NK-92 (cell line): ENCODE results near the gene IL37.
"Not testable (repeated sequence)": the region's sequence is repeated elsewhere in the genome, so short reads cannot be mapped to it uniquely, and the experiment has no call there.

Experiments used
- DNase-seq: peaks from one replicate; lab custom pipeline; 2025; ENCODE audit not compliant: unreplicated experiment; lab: John Stamatoyannopoulos, UW

IL37 gene

GRCh38 chr2:112887964-112888749 is 22.8 kb upstream of the IL37 start:
- DNase-seq, result no peak

GRCh38 chr2:112889976-112890375 is 21.0 kb upstream of the IL37 start:
- DNase-seq, result no peak

- no peak for DNase-seq
These were observed 19.6 kb upstream of the IL37 start for GRCh38 chr2:112891385-112891831.

- DNase-seq, result no peak
These were observed 17.2 kb upstream of the IL37 start for GRCh38 chr2:112893752-112894151.

GRCh38 chr2:112896909-112897623 is 13.9 kb upstream of the IL37 start:
- no peak for DNase-seq

- no peak for DNase-seq
These were observed 13.4 kb upstream of the IL37 start for GRCh38 chr2:112897624-112897978.

- not testable (repeated sequence) for DNase-seq
These were observed 9.4 kb upstream of the IL37 start for GRCh38 chr2:112901431-112902065.

GRCh38 chr2:112902816-112903215 is 8.1 kb upstream of the IL37 start:
- DNase-seq, result no peak

GRCh38 chr2:112904883-112905282 is 6.1 kb upstream of the IL37 start:
- no peak for DNase-seq

- DNase-seq, result no peak
These were observed 4.7 kb upstream of the IL37 start for GRCh38 chr2:112906276-112906675.

GRCh38 chr2:112907001-112907949 is 3.7 kb upstream of the IL37 start:
- no peak for DNase-seq

- not testable (repeated sequence) for DNase-seq
These were observed 2.4 kb upstream of the IL37 start for GRCh38 chr2:112908559-112908958.

GRCh38 chr2:112910219-112910618 is 746 bp upstream of the IL37 start:
- DNase-seq, result no peak

- DNase-seq, result no peak
These were observed 1.4 kb downstream of the IL37 start for GRCh38 chr2:112912403-112912802.

GRCh38 chr2:112915300-112916144 is 4.6 kb downstream of the IL37 start:
- no peak for DNase-seq

- DNase-seq, result no peak
These were observed 5.2 kb downstream of the IL37 start for GRCh38 chr2:112916145-112916571.

- DNase-seq, result no peak
These were observed 5.8 kb downstream of the IL37 start for GRCh38 chr2:112916625-112917247.

GRCh38 chr2:112917856-112918255 is 6.9 kb downstream of the IL37 start:
- DNase-seq, result no peak

- DNase-seq, result no peak
These were observed 7.3 kb downstream of the IL37 start for GRCh38 chr2:112918256-112918655.
